HepG2 (cell line): ENCODE data around the gene DDN. TPM values are rescaled to one million over a fixed set of nuclear protein-coding genes. Genes with fewer than 3 reads are reported as not detected.

Experiments used
- ARHGAP35 ChIP-seq: sonication (generic); formaldehyde crosslinking; IDR thresholded peaks from 2 replicates; pipeline ENCODE4 v1.9.0; 2022; ENCODE audit warnings: mild to moderate bottlenecking, inconsistent platforms, moderate library complexity, missing genetic modification reagents, borderline replicate concordance
- DR1 ChIP-seq: sonication (generic); formaldehyde crosslinking; IDR thresholded peaks from 2 replicates; pipeline ENCODE4 v1.8.0; 2021; ENCODE audit warnings: mild to moderate bottlenecking, missing genetic modification reagents, inconsistent platforms
- FLYWCH1 ChIP-seq: sonication (generic); formaldehyde crosslinking; IDR thresholded peaks from 2 replicates; pipeline ENCODE4 v1.8.1; 2023; ENCODE audit warnings: mild to moderate bottlenecking, missing genetic modification reagents
- GATAD1 ChIP-seq: IDR thresholded peaks from 2 replicates; pipeline ENCODE4 v1.6.1; 2016; ENCODE audit warnings: missing genetic modification reagents, missing compliant biosample characterization
- HES4 ChIP-seq: sonication (generic); formaldehyde crosslinking; IDR thresholded peaks from 2 replicates; pipeline ENCODE4 v1.9.0; 2021; ENCODE audit warnings: mild to moderate bottlenecking, missing genetic modification reagents, borderline replicate concordance
- HINFP ChIP-seq: sonication (generic); formaldehyde crosslinking; IDR thresholded peaks from 2 replicates; pipeline ENCODE4 v1.4.0; 2020; ENCODE audit warnings: low read depth, mild to moderate bottlenecking, missing genetic modification reagents
- HOXD1 ChIP-seq: sonication (generic); formaldehyde crosslinking; IDR thresholded peaks from 2 replicates; pipeline ENCODE4 v1.5.0; 2020; ENCODE audit warnings: missing genetic modification reagents
- NFYC ChIP-seq: IDR thresholded peaks from 2 replicates; pipeline ENCODE4 v1.6.1; 2016; ENCODE audit warnings: missing genetic modification reagents, missing compliant biosample characterization
- RCOR2 ChIP-seq: IDR thresholded peaks from 2 replicates; pipeline ENCODE4 v1.6.1; 2016; ENCODE audit warnings: missing biosample characterization, missing genetic modification reagents
- RFXANK ChIP-seq: IDR thresholded peaks from 2 replicates; pipeline ENCODE4 v1.6.1; 2016
- SP2 ChIP-seq: sonication (generic); formaldehyde crosslinking; IDR thresholded peaks from 2 replicates; pipeline ENCODE4 v1.5.1; 2020; ENCODE audit warnings: mild to moderate bottlenecking, missing genetic modification reagents
- TCF7L2 ChIP-seq: IDR thresholded peaks from 2 replicates; pipeline ENCODE4 v1.6.1; 2011; ENCODE audit warnings: mild to moderate bottlenecking, low read depth, low read length, moderate library complexity
- ZFP90 ChIP-seq: sonication (generic); formaldehyde crosslinking; IDR thresholded peaks from 2 replicates; pipeline ENCODE4 v1.8.0; 2022; ENCODE audit warnings: missing genetic modification reagents, mild to moderate bottlenecking, inconsistent platforms, borderline replicate concordance
- ZFYVE20 ChIP-seq: sonication (generic); formaldehyde crosslinking; IDR thresholded peaks from 2 replicates; pipeline ENCODE4 v1.8.0; 2023; ENCODE audit warnings: low read depth, mild to moderate bottlenecking, moderate library complexity, missing genetic modification reagents, borderline replicate concordance
- ZNF20 ChIP-seq: sonication (generic); formaldehyde crosslinking; IDR thresholded peaks from 2 replicates; pipeline ENCODE4 v1.4.0; 2020; ENCODE audit warnings: mild to moderate bottlenecking, moderate library complexity, missing genetic modification reagents
- ZNF225 ChIP-seq: sonication (generic); formaldehyde crosslinking; IDR thresholded peaks from 2 replicates; pipeline ENCODE4 v1.4.0; 2020; ENCODE audit warnings: mild to moderate bottlenecking, missing genetic modification reagents
- ZNF484 ChIP-seq: sonication (generic); formaldehyde crosslinking; IDR thresholded peaks from 2 replicates; pipeline ENCODE4 v1.5.1; 2020; ENCODE audit warnings: mild to moderate bottlenecking, low read depth, missing genetic modification reagents, borderline replicate concordance
- ZNF772 ChIP-seq: sonication (generic); formaldehyde crosslinking; IDR thresholded peaks from 2 replicates; pipeline ENCODE4 v1.5.0; 2020; ENCODE audit warnings: mild to moderate bottlenecking, missing genetic modification reagents
- ZSCAN9 ChIP-seq: IDR thresholded peaks from 2 replicates; pipeline ENCODE4 v1.6.1; 2016; ENCODE audit warnings: borderline replicate concordance
- polyA plus RNA-seq, 8 experiments: library from polyadenylated mRNA; depleted of rRNA in 3 of 8; stranded (reverse) in 7 of 8; unstranded in 1 of 8; fragments of >200 nt; fragmentation: Illumina TruSeq in 4 of 8; extraction: Trizol in 4 of 8; gene quantifications; 2 replicates each; pipeline versions ENCODE4 v1.2.1 to v1.2.3, GENCODE V29; 2011 to 2016; ENCODE audit warnings: low read depth in 4 of 8, missing spikeins in 1 of 8, mixed read lengths in 1 of 8; ENCODE audit not compliant: insufficient read depth in 1 of 8
- total RNA-seq, 5 experiments: library from RNA; depleted of rRNA; stranded (reverse); fragments of >200 nt; fragmentation: Illumina TruSeq; extraction: Trizol; gene quantifications; 2 replicates each; pipeline ENCODE4 v1.2.3, GENCODE V29; 2016; ENCODE audit warnings: low read depth in 1 of 5
- TF ChIP-seq, protein P1 (sequence below): conservative IDR thresholded peaks from 2 replicates; pipeline ENCODE4 v1.6.1; 2018; ENCODE audit warnings: missing genetic modification reagents
- TF ChIP-seq, protein P2 (sequence below): sonication (generic); formaldehyde crosslinking; IDR thresholded peaks from 2 replicates; pipeline ENCODE4 v1.4.0; 2020; ENCODE audit warnings: missing genetic modification reagents
- TF ChIP-seq, protein P3 (sequence below): sonication (generic); formaldehyde crosslinking; IDR thresholded peaks from 2 replicates; pipeline ENCODE4 v1.4.0; 2020; ENCODE audit warnings: low read depth, missing genetic modification reagents

DDN gene
- total and polyA plus RNA-seq, 2 of the 13 experiments (the other 11 are each of a cell fraction or from before 2014, with no cell fraction given), result 0.24 to 0.53 TPM

- TF ChIP-seq RCOR2 (CRISPR knock-in tag) (no peak), SP2 (no peak), ZNF484 (no peak), ZNF225 (CRISPR knock-in tag) (no peak), RFXANK (no peak), DR1 (CRISPR knock-in tag) (no peak), HES4 (CRISPR knock-in tag) (no peak; the same call in 1 of the 2 replicates), ZFP90 (CRISPR knock-in tag) (no peak), HINFP (CRISPR knock-in tag) (no peak), NFYC (CRISPR knock-in tag) (no peak), ZNF20 (CRISPR knock-in tag) (no peak), ZNF772 (CRISPR knock-in tag) (no peak), ZSCAN9 (CRISPR knock-in tag) (no peak), FLYWCH1 (no peak), GATAD1 (CRISPR knock-in tag) (no peak), HOXD1 (no peak), ARHGAP35 (CRISPR knock-in tag) (no peak), ZFYVE20 (no peak), TCF7L2 (no peak)
- TF ChIP-seq, protein P1, sequence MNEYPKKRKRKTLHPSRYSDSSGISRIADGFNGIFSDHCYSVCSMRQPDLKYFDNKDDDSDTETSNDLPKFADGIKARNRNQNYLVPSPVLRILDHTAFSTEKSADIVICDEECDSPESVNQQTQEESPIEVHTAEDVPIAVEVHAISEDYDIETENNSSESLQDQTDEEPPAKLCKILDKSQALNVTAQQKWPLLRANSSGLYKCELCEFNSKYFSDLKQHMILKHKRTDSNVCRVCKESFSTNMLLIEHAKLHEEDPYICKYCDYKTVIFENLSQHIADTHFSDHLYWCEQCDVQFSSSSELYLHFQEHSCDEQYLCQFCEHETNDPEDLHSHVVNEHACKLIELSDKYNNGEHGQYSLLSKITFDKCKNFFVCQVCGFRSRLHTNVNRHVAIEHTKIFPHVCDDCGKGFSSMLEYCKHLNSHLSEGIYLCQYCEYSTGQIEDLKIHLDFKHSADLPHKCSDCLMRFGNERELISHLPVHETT (CRISPR knock-in tag), result no peak; the same call in 1 of the 2 replicates
- TF ChIP-seq, protein P2, sequence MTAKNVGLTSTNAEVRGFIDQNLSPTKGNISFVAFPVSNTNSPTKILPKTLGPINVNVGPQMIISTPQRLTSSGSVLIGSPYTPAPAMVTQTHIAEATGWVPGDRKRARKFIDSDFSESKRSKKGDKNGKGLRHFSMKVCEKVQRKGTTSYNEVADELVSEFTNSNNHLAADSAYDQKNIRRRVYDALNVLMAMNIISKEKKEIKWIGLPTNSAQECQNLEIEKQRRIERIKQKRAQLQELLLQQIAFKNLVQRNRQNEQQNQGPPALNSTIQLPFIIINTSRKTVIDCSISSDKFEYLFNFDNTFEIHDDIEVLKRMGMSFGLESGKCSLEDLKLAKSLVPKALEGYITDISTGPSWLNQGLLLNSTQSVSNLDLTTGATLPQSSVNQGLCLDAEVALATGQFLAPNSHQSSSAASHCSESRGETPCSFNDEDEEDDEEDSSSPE (CRISPR knock-in tag), result no peak; the same call in 1 of the 2 replicates
- TF ChIP-seq, protein P3, sequence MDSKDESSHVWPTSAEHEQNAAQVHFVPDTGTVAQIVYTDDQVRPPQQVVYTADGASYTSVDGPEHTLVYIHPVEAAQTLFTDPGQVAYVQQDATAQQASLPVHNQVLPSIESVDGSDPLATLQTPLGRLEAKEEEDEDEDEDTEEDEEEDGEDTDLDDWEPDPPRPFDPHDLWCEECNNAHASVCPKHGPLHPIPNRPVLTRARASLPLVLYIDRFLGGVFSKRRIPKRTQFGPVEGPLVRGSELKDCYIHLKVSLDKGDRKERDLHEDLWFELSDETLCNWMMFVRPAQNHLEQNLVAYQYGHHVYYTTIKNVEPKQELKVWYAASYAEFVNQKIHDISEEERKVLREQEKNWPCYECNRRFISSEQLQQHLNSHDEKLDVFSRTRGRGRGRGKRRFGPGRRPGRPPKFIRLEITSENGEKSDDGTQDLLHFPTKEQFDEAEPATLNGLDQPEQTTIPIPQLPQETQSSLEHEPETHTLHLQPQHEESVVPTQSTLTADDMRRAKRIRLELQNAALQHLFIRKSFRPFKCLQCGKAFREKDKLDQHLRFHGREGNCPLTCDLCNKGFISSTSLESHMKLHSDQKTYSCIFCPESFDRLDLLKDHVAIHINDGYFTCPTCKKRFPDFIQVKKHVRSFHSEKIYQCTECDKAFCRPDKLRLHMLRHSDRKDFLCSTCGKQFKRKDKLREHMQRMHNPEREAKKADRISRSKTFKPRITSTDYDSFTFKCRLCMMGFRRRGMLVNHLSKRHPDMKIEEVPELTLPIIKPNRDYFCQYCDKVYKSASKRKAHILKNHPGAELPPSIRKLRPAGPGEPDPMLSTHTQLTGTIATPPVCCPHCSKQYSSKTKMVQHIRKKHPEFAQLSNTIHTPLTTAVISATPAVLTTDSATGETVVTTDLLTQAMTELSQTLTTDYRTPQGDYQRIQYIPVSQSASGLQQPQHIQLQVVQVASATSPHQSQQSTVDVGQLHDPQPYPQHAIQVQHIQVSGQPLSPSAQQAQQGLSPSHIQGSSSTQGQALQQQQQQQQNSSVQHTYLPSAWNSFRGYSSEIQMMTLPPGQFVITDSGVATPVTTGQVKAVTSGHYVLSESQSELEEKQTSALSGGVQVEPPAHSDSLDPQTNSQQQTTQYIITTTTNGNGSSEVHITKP (CRISPR knock-in tag), result no peak
Measured at GRCh38 chr12:48997719-48998496, 1.3 kb downstream of the DDN start (continued).
